Panc1 (cell line): ENCODE measurements around the gene TTPAL.

Source experiments
- POLR2AphosphoS5 ChIP-seq: IDR thresholded peaks from 2 replicates; pipeline ENCODE4 v1.6.1; 2012; ENCODE audit warnings: mild to moderate bottlenecking, low read depth, low read length, moderate library complexity
- REST ChIP-seq, 2 experiments: IDR thresholded peaks; 2 replicates each; pipeline ENCODE4 v1.6.1; 2011 to 2012; ENCODE audit warnings: low read depth in 2 of 2, control low read depth in 1 of 2, low read length in 1 of 2, mild to moderate bottlenecking in 1 of 2, moderate library complexity in 1 of 2; ENCODE audit not compliant: insufficient read depth in 1 of 2
- TF ChIP-seq, protein P1 (sequence below): fragments of 450-650 bp; IDR thresholded peaks from 2 replicates; pipeline ENCODE4 v1.5.1; 2017; ENCODE audit warnings: mild to moderate bottlenecking

DNA sequence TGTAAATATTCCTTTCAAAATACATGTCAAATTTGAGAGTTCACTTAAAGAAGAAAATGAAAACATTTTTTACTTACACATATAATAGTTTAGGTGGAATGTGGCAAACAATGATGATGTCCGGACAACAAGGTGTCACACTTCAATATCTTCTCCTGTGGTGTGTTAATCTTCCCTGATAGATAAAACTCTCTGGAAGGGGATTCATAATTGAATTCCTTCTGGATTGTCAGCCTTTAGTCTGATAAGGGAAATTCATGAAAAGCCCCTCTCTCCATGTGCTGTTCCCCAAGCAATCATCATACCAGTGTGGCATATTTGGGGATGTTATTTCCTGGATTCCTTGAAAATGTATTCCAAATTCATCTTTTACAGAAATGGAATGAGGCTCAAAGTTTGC, 47.2 kb downstream of the TTPAL start:
- TF ChIP-seq, protein P1, sequence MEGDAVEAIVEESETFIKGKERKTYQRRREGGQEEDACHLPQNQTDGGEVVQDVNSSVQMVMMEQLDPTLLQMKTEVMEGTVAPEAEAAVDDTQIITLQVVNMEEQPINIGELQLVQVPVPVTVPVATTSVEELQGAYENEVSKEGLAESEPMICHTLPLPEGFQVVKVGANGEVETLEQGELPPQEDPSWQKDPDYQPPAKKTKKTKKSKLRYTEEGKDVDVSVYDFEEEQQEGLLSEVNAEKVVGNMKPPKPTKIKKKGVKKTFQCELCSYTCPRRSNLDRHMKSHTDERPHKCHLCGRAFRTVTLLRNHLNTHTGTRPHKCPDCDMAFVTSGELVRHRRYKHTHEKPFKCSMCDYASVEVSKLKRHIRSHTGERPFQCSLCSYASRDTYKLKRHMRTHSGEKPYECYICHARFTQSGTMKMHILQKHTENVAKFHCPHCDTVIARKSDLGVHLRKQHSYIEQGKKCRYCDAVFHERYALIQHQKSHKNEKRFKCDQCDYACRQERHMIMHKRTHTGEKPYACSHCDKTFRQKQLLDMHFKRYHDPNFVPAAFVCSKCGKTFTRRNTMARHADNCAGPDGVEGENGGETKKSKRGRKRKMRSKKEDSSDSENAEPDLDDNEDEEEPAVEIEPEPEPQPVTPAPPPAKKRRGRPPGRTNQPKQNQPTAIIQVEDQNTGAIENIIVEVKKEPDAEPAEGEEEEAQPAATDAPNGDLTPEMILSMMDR, result no peak
- TF ChIP-seq POLR2AphosphoS5 (no peak), REST (IDR thresholded peaks at IDR 0.05; ENCODE audit: insufficient read depth in 1 of 2, low read depth in 2 of 2, low read length in 1 of 2) (no peak)
